ENCODE data around the gene NACA2.

Gene NACA2

GRCh38 chr17:61543786-61544415, 47.1 kb downstream of the NACA2 start:
- DNase-seq, result no peak

GRCh38 chr17:61542027-61542426, 49.0 kb downstream of the NACA2 start:
- no peak for DNase-seq

GRCh38 chr17:61540874-61541273, 50.1 kb downstream of the NACA2 start:
- DNase-seq, result no peak

Data from fibroblast of skin of right biceps (primary cell).